B cell (primary cell): ENCODE measurements around the gene L3MBTL3.

ENCODE experiments used
- EZH2 ChIP-seq: IDR thresholded peaks from 2 replicates; pipeline ENCODE4 v1.6.1; 2012; ENCODE audit warnings: borderline replicate concordance, low read depth, mild to moderate bottlenecking, moderate library complexity, low read length; ENCODE audit not compliant: insufficient read depth, poor library complexity, severe bottlenecking
- TF ChIP-seq, protein P1 (sequence below): fragments of 200-600 bp; IDR thresholded peaks from one replicate; pipeline ENCODE4 v1.8.0; 2022; ENCODE audit warnings: antibody characterized with exemption, mild to moderate bottlenecking

DNA sequence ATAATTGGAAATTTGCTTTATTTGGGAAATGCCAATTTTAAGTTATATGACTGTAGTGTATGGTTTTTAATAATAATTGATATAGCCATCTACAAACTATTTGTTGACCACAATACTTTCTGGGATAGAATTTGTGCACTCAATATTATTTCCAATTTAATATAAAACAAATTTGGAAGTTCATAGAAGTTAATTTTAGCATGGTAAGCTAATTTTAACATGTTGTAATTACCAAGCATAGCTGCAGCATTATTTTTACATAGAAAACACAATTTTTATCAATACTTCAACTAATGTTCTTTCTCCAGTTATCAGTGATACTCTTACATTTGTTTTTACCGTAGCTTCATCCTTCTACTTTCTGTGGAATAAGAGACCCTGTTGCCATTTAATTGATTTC lies 100.8 kb downstream of the L3MBTL3 start:
- TF ChIP-seq, protein P1, sequence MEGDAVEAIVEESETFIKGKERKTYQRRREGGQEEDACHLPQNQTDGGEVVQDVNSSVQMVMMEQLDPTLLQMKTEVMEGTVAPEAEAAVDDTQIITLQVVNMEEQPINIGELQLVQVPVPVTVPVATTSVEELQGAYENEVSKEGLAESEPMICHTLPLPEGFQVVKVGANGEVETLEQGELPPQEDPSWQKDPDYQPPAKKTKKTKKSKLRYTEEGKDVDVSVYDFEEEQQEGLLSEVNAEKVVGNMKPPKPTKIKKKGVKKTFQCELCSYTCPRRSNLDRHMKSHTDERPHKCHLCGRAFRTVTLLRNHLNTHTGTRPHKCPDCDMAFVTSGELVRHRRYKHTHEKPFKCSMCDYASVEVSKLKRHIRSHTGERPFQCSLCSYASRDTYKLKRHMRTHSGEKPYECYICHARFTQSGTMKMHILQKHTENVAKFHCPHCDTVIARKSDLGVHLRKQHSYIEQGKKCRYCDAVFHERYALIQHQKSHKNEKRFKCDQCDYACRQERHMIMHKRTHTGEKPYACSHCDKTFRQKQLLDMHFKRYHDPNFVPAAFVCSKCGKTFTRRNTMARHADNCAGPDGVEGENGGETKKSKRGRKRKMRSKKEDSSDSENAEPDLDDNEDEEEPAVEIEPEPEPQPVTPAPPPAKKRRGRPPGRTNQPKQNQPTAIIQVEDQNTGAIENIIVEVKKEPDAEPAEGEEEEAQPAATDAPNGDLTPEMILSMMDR: no peak
- TF ChIP-seq EZH2: no peak
